Keratinocyte (primary cell): ENCODE measurements around the gene STAG1. TPM values are rescaled to one million over a fixed set of nuclear protein-coding genes. Genes with fewer than 3 reads are reported as not detected.

Experiments
- DNase-seq: peaks from one replicate; pipeline ENCODE4 v3.0.0-alpha.2; 2011; ENCODE audit warnings: low read depth, missing footprints, low spot score
- FAIRE-seq: peaks from 2 replicates; lab custom pipeline; 2011; peaks lifted over from hg19 to GRCh38; lab: Jason Lieb, UNC
- H2AFZ ChIP-seq: 2 replicates; pipeline ENCODE4 v1.6.0; 2012; ENCODE audit warnings: low read length, control low read depth, inconsistent platforms; ENCODE audit not compliant: control insufficient read depth
- H3K27ac ChIP-seq: 2 replicates; pipeline ENCODE4 v1.5.1; 2011; ENCODE audit warnings: low read length; ENCODE audit not compliant: control insufficient read depth, insufficient read depth
- H3K27me3 ChIP-seq: 3 replicates; pipeline ENCODE4 v1.6.0; 2011; ENCODE audit warnings: low read length; ENCODE audit not compliant: control insufficient read depth, insufficient read depth; ENCODE audit errors: extremely low read depth
- H3K36me3 ChIP-seq, 2 experiments: 2 replicates in 1 of 2; 3 replicates in 1 of 2; pipeline ENCODE4 v1.5.1; 2011; ENCODE audit warnings: low read length in 2 of 2, mild to moderate bottlenecking in 1 of 2; ENCODE audit not compliant: control insufficient read depth in 2 of 2, insufficient read depth in 2 of 2; ENCODE audit errors: extremely low read depth in 1 of 2
- H3K4me1 ChIP-seq: 3 replicates; pipeline ENCODE4 v1.5.1; 2011; ENCODE audit warnings: low read length; ENCODE audit not compliant: control insufficient read depth, insufficient read depth; ENCODE audit errors: extremely low read depth
- H3K4me2 ChIP-seq: 3 replicates; pipeline ENCODE4 v1.6.0; 2011; ENCODE audit warnings: low read depth, low read length; ENCODE audit not compliant: control insufficient read depth, insufficient read depth; ENCODE audit errors: extremely low read depth
- H3K4me3 ChIP-seq, 3 experiments: fragments of 200-600 bp in 1 of 3; sonication (generic) in 1 of 3; 2 replicates in 2 of 3; 3 replicates in 1 of 3; pipeline ENCODE4 v1.5.1; 2011 to 2016; ENCODE audit warnings: low read length in 3 of 3, mild to moderate bottlenecking in 3 of 3, control low read depth in 2 of 3, inconsistent platforms in 1 of 3, low read depth in 1 of 3, mixed read lengths in 1 of 3, mixed run types in 1 of 3, moderate library complexity in 1 of 3; ENCODE audit not compliant: control insufficient read depth in 2 of 3, insufficient read depth in 2 of 3; ENCODE audit errors: extremely low read depth in 1 of 3
- H3K79me2 ChIP-seq: 2 replicates; pipeline ENCODE4 v1.6.0; 2012; ENCODE audit warnings: low read length; ENCODE audit not compliant: control insufficient read depth, insufficient read depth
- H3K9ac ChIP-seq: 3 replicates; pipeline ENCODE4 v1.6.0; 2011; ENCODE audit warnings: low read length; ENCODE audit not compliant: control insufficient read depth, insufficient read depth; ENCODE audit errors: extremely low read depth
- H3K9me1 ChIP-seq: 3 replicates; pipeline ENCODE4 v1.6.0; 2011; ENCODE audit warnings: low read length; ENCODE audit not compliant: control insufficient read depth, insufficient read depth; ENCODE audit errors: extremely low read depth
- H3K9me3 ChIP-seq: 2 replicates; pipeline ENCODE4 v1.5.1; 2012; ENCODE audit warnings: low read depth, low read length; ENCODE audit not compliant: control insufficient read depth
- H4K20me1 ChIP-seq: 3 replicates; pipeline ENCODE4 v1.6.0; 2011; ENCODE audit warnings: low read length; ENCODE audit not compliant: control insufficient read depth, insufficient read depth; ENCODE audit errors: extremely low read depth
- EZH2 ChIP-seq: IDR thresholded peaks from one replicate; pipeline ENCODE4 v1.6.1; 2012; ENCODE audit warnings: inconsistent platforms, mild to moderate bottlenecking, low read length, moderate library complexity
- dilution Hi-C: fragments of 300-500 bp; cut with MboI; formaldehyde crosslinking; loops from one replicate; pipeline ENCODE4 v1.7.0; 2020; ENCODE audit warnings: low sequenced_read_pairs; ENCODE audit not compliant: extremely low pct_ligation_motif_present
- polyA plus RNA-seq, 5 experiments: library from polyadenylated mRNA; depleted of rRNA in 3 of 5; stranded (reverse) in 3 of 5; stranded (forward) in 1 of 5; unstranded in 1 of 5; fragments of >200 nt; gene quantifications; 1 replicate in 1 of 5; 2 replicates in 3 of 5; 3 replicates in 1 of 5; pipeline versions ENCODE4 v1.2.1 to v1.2.3, GENCODE V29; 2011 to 2012; ENCODE audit warnings: missing spikeins in 2 of 5, low read depth in 1 of 5, low replicate concordance in 1 of 5
- TF ChIP-seq, protein P1 (sequence below), 3 experiments: IDR thresholded peaks in 1 of 3; conservative IDR thresholded peaks in 1 of 3; optimal IDR thresholded peaks in 1 of 3; 2 replicates in 2 of 3; 3 replicates in 1 of 3; pipeline versions ENCODE3 to v1.5.1; 2011; ENCODE audit warnings: low read length in 3 of 3, mild to moderate bottlenecking in 3 of 3, moderate library complexity in 2 of 3, control low read depth in 1 of 3, inconsistent platforms in 1 of 3; ENCODE audit not compliant: insufficient read depth in 2 of 3; ENCODE audit errors: extremely low read depth in 1 of 3

Gene STAG1
- polyA plus RNA-seq, 1 donor (not counting 4 experiments of a cell fraction or from before 2014, with no cell fraction given): 11.8 TPM

DNA sequence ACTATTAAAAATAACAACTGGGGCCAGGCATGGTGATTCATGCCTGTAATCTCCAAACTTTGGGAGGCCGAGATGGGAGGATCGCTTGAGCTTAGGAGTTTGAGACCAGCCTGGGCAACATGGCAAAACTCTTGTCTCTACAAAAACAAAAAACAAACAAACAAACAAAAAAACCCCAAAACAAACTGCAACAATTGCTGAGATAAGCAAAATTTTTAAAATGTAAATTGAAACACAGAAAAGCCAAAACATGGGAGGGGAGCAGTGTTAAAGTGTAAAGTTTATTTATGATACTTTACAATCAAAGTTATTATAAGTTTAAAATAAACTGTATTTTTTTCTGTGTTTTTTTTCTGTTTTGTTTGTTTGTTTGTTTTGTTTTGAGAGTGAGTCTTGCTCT, 294.4 kb downstream of the STAG1 start:
- Histone ChIP-seq H3K4me3 (no peak overlapping the region), H4K20me1 (no peaks in the 10 kb centered on the region), H3K9me3 (peaks cover 3% of the 10 kb centered on the region), H3K27ac (no peak overlapping the region), H3K4me1 (no peaks in the 10 kb centered on the region), H3K9ac (no peak overlapping the region), H2AFZ (no peak overlapping the region), H3K9me1 (no peaks in the 10 kb centered on the region), H3K36me3 (no peaks in the 10 kb centered on the region), H3K79me2 (no peaks in the 10 kb centered on the region), H3K27me3 (no peaks in the 10 kb centered on the region), H3K4me2 (no peak overlapping the region)
- dilution Hi-C loops: no loop called here
- TF ChIP-seq EZH2: no peak
- TF ChIP-seq, protein P1, sequence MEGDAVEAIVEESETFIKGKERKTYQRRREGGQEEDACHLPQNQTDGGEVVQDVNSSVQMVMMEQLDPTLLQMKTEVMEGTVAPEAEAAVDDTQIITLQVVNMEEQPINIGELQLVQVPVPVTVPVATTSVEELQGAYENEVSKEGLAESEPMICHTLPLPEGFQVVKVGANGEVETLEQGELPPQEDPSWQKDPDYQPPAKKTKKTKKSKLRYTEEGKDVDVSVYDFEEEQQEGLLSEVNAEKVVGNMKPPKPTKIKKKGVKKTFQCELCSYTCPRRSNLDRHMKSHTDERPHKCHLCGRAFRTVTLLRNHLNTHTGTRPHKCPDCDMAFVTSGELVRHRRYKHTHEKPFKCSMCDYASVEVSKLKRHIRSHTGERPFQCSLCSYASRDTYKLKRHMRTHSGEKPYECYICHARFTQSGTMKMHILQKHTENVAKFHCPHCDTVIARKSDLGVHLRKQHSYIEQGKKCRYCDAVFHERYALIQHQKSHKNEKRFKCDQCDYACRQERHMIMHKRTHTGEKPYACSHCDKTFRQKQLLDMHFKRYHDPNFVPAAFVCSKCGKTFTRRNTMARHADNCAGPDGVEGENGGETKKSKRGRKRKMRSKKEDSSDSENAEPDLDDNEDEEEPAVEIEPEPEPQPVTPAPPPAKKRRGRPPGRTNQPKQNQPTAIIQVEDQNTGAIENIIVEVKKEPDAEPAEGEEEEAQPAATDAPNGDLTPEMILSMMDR (optimal IDR thresholded peaks at IDR 0.05 in 1 of 3, IDR thresholded peaks at IDR 0.05 in 1 of 3, conservative IDR thresholded peaks at IDR 0.05 in 1 of 3; ENCODE audit: extremely low read depth in 1 of 3, insufficient read depth in 2 of 3, low read length in 3 of 3): no peak
- no peak for FAIRE-seq
- DNase-seq: no peak

DNA sequence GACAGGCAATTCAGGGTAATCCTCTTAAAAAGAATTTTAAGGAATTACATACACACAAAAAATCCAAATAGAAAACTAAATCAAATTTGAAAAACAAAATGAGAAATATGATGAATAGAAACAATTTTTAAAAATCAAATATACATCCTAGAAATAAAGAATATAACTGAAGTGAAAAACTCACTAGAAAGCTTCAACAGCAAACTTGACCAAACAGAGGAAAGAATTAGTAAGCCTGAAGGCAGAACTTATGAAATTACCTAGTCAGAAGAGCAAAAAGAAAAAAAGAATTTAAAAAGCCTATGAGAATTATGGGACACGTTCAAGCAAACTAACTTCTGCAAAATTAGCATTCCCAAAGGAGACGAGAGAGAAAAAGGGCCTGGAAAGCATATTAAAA, 296.0 kb downstream of the STAG1 start:
- Histone ChIP-seq H2AFZ (no peak overlapping the region), H3K9me1 (no peaks in the 10 kb centered on the region), H3K79me2 (no peaks in the 10 kb centered on the region), H4K20me1 (no peaks in the 10 kb centered on the region), H3K4me2 (no peak overlapping the region), H3K27ac (no peak overlapping the region), H3K27me3 (no peaks in the 10 kb centered on the region), H3K4me3 (no peak overlapping the region), H3K9ac (no peak overlapping the region), H3K4me1 (no peaks in the 10 kb centered on the region), H3K36me3 (no peaks in the 10 kb centered on the region), H3K9me3 (peaks cover 3% of the 10 kb centered on the region)
- dilution Hi-C loops: no loop called here
- no peak for FAIRE-seq
- TF ChIP-seq, protein P1 (optimal IDR thresholded peaks at IDR 0.05 in 1 of 3, IDR thresholded peaks at IDR 0.05 in 1 of 3, conservative IDR thresholded peaks at IDR 0.05 in 1 of 3; ENCODE audit: extremely low read depth in 1 of 3, insufficient read depth in 2 of 3, low read length in 3 of 3): no peak
- no peak for TF ChIP-seq EZH2
- DNase-seq: no peak
